Activated CD4-positive, alpha-beta T cell treated with anti-CD3 and anti-CD28 coated beads, Interleukin-2, amount 50 U/mL, for 16 hours (primary cell): ENCODE results near the gene CNBD2.
"Not testable (repeated sequence)": the region's sequence is repeated elsewhere in the genome, so short reads cannot be mapped to it uniquely, and the experiment has no call there.

Experiments
- DNase-seq: peaks from one replicate; pipeline ENCODE4 v3.0.0-alpha.2; 2020

The CNBD2 gene

DNA sequence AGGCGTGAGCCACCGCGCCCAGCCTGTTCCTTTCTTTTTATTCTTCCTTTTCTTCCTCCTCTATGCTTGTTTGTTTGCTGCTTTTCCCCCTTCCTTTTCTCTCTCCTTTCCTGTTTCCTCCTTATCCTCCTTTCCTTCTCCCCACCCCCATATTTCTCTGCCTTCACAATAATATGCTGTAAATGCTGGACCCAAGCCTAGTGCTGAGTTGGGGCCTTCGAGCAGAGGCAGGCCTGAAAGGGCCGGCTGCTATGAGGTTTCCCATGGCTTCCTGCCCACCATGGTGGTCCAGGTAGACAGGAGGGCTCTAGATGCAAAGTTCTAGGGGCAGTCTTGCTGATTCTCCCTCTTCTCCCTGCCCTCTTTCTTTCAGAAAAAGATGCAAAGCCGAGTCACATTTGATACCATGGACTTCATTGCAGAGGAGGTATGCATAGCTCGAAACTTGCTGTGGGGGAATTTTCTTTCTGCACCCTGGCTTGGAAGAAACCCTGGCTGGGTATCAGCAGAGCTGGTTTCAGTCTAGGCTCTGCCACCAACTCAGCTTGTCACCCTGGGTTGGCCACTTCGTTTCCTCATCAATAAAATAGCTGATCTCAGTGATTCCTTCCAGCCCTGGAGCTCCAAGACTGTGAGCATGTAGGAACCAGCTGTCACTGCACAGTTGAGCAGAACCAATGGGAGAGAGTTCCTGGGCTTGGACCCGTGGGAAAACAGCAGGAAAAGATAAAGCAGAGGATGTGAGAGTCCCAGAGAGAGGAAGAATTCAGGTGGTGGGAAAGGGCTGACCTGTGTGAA lies 7.4 kb downstream of the CNBD2 start:
- no peak for DNase-seq

DNA sequence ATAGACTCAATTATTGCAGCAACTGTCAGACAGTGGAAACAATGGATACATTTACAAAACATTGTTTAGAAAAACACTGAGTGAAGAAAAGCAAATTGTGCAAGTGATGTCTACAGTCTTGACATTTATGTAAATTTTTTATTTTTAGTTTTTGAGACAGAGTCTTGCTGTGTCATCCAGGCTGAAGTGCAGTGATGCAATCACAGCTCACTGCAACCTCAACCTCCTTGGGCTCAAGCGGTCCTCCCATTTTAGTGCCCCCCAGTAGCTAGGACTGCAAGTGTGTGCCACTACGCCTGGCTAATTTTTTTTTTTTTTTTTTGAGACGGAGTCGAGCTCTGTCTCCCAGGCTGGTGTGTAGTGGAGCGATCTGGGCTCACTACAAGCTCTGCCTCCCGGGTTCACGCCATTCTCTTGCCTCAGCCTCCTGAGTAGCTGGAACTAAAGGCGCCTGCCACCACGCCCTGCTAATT lies 9.7 kb downstream of the CNBD2 start:
- no peak for DNase-seq

DNA sequence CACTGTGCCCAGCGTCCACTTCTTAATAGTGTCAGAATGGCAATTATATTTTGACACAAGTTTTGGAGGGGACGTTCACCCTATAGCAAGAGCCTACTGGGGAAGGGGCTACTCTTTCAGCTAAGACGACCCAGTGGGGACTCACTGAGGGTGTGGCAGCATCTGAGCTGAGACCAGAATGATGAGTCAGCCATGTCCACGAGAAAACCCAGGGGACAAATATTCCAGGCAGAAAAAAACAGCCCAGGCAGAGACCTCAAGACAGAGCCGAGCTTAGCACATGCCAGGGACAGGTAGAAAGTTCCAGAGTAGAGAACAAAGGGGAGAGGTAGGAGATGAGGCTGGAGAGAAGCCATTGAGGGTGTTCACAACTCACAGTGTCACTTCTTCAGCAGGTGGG lies 11.2 kb downstream of the CNBD2 start:
- no peak for DNase-seq

DNA sequence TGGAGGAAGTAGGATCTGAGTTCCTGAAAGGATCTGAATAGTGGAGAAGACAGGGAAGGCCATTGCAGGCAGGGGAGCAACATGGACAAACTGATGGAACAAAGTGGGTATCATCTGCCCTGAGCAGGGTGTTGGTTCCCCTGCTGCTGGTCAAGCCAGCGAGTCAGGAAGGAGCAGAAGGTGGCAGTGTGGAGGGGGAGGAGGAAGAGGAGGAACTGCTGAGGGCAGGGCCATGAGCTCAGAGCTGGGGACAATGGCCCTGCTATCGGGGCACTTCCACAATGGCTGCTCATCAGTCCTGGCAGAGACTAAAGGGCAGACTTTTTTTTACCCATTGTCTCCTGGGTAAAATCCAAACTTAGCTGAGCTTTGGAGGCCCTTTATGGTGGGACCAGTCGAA lies 13.6 kb downstream of the CNBD2 start:
- DNase-seq: no peak

DNA sequence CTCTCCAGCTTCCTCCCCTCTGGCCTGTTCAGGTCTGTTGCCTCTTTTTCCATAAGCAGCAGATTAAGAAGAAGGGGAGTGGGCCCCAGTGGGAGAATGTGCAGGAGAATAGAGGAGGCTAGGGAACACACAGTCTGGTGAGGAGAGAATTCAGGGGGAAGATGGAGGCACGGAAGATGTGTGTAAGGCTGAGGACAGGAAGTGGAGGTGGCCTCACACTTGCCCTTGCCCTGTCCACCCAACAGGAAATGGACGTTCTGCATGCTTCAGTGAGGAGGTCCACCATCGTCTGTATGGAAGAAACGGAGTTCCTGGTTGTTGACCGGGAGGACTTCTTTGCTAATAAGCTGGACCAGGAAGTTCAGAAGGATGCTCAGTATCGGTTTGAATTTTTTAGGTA lies 16.0 kb downstream of the CNBD2 start:
- DNase-seq: no peak

DNA sequence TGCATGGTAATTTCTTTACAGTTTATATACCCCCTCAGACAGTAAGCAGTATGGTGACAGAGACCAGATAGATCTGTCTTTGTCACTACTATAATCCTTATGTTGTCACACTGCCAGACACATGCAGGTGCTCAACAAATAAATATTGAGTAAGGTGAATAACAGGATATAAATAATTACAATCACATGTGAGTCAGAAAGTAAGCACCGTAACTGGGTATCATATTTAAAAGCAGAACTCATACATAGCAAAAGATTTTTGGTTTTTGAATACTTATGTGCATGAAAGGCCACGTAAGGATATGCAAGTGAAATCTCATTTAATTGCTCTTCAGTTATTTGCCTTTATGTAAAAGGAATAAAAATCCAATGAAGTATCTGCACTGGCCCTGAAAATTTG lies 17.4 kb downstream of the CNBD2 start:
- no peak for DNase-seq

DNA sequence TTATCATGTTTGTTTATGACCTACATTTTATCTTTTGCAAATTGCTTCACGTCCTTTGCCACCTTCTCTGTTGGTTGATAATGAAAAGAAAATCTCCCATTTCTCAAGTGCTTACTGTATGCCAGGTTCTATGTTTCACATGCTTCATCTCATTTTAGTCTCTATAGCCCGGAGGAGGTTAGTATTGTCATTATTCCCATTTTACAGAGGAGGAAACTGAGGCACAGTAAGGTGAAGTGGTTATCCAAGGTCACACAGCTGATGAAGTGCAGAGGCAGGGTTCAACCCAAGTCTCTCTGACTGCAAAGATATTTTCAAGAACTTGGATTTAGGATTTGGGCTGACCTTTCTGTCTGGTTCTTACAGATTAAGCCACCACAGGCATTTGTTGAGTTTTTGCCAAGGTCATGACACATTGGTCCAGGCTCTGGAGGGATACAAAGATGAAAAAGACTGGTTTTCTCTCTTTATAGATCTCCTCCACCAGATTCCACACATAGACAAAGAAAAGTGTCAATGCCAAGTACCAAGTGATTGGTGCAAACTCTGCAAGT lies 20.6 kb downstream of the CNBD2 start:
- no peak for DNase-seq

DNA sequence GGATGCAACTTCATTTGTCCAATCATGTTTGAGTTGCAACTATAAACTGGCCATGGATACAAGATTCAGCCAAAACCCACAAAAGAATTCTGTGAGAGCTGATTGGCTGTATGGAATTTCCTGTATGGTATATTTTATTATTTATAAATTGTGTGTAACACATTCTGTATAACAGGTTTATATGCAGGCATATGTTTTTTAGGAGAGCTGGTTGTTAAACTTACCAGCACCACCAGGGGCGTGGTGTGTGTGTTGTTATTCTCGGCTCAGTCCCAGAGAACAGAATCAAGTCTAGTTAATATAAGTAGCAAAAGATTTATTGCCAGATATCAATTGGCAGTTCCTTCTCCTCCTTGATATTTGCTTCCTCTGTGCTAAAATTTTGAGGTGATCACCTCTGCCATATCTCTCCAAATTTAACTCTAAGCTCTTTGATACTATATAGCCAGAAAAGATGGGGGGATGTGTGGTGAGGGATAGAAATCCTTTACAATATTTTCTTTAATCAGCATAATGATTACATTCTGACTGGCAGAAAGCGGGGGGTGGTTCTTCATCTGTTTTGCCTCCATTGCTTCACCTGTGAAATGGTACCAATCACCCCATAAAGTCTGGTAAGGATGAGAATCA lies 22.9 kb downstream of the CNBD2 start:
- DNase-seq: peak; percentile 7

DNA sequence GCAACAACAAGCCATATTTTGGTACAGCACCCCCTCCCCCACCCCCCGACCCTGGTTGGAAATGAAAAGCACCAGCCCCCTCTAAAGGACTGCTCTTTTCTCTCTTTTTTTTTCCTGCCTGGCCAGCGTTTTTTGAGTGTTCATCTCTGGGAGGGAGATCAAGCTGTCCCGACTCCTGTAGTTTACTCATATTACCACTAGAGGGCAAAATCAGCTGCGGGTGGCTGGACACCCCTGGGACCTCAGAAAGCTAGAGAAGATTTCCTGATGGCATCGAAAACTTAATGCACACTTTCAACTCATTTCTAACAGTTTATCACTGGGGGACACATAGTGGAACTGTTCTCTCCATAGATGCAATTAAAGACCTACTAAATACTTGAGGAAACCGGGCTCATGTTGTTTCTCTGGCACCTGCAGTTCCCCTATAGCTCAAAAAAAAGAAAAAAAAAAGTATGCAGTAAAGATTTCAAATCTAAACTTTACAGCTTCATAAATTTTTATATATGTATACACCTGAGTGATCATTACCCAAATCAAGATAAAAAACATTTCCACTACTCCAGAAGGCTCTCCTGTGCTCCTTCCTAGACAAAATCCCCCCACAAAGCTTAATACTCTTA lies 24.4 kb downstream of the CNBD2 start:
- DNase-seq: peak; percentile 72

DNA sequence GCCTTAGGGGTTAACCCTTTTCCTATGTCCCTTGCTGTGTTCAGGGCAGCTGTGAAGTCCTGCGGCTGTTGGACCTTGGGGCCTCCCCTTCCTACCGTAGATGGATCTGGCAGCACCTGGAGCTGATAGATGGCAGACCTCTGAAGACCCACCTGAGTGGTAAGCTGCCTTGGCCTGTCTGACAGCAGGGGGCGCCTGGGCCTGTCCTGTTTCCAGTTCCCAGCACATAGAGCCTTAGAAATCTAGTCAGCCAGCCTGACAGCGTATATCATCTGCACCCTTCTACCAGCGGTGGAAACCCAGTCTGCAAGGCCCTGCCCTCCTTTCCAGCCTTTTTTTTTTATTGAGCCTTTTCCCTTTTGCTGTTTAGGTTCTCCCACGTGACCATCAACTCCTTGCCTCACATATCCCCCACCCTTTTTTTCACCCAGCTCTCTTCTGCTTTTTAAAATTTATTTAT lies 26.6 kb downstream of the CNBD2 start:
- DNase-seq: peak; percentile 75

DNA sequence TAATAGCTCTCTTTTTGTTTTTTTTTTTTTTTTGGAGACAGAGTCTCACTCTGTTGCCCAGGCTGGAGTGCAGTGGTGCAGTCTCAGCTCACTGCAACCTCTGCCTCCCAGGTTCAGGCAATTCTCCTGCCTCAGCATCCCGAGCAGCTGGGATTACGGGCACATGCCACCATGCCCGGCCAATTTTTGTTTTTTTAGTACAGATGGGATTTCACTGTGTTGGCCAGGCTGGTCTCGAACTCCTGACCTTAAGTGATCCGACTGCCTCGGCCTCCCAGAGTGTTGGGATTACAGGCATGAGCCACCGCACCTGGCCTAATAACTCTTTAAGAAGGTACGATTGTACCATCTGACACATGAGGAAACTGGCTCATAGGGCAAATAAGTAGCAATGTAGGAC lies 28.1 kb downstream of the CNBD2 start:
- DNase-seq: not testable (repeated sequence)

DNA sequence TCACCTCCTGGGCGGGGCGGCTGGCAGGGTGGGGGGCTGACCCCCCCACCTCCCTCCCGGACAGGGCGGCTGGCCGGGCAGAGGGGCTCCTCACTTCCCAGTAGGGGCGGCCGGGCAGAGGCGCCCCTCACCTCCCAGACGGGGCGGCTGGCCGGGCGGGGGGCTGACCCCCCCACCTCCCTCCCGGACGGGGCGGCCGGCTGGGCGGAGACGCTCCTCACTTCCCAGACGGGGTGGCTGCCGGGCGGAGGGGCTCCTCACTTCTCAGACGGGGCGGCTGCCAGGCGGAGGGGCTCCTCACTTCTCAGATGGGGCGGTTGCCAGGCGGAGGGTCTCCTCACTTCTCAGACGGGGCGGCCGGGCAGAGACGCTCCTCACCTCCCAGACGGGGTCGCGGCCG lies 32.9 kb downstream of the CNBD2 start:
- not testable (repeated sequence) for DNase-seq

DNA sequence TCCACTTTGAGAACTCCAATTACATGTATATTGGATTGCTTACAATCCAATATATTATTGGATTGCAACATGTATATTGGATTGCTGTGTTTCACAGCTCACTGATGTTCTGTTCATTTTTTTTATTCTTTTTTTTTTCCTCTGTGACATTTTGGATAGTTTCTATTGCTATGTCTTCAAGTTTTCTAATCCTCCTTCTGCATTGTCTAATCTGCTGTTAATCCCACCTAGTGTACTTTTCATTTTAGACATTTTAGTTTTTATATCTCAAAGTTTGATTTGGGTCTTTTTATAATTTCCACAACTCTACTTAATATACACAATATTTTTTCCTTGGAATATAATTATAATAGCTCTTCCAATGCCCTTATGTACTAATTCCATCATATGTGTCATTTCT lies 34.5 kb downstream of the CNBD2 start:
- DNase-seq: no peak

DNA sequence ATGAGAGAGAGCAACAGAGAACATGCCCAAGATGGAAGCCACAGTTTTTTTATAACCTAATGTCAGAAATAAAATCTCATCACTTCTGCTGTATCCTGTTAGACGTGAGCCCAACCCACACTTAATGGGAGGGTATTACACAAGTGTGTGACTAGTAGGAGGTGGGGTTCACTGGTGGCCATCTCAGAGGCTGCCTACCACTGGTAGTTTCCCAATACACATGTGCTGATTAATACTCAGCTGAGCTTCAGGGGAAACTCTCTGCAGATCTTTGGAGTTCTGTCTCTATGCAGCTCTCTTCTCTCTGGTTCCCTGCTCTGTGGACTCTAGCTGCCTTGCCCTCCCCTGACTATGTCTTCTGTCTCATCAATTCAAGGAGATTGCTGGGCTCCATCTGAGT lies 35.7 kb downstream of the CNBD2 start:
- DNase-seq: no peak

DNA sequence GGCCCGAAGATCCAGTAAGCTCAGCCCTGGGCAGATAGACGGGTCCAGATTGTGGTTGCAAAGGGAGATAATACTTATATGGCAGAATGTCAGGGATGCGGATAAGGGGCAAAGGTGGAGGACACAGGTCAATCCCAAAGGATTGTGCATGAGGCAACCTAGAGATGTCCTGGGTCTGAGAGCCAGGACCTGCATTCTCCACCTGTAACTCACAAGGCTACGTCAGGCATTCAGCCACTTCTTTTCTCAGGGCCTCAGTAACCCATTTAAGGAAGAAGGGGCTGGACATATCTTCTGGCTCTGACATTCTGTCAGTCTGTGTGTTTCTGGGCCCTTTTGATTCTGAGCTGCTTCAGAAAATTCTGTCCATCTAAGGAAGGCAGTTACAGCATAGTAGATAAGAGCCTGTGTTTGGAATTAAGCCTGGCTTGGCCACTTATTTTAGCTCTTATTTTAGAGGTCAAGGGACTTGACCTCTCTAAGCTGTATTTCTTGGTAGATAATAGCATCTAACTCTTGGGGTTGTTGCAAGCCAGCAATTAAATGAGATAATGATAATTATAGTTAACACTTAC lies 40.2 kb downstream of the CNBD2 start:
- DNase-seq: no peak

DNA sequence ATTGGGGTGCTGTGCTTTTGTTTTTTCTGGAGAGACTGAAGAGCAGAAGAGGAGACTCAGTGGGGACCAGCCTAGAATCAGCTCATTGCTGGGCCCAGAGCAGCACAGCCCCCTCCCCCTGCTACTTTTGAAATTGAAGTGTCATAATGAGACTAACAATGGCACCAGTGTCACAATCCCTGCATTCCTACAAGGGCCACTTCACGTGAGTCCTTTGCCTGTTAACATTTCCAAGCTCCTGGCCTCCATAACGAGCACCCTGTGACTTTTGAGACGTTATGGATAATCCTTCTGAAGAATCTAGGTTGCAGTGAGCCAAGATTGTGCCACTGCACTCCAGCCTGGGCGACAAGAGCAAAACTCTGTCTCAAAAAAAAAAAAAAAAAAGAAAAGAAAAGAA lies 41.7 kb downstream of the CNBD2 start:
- DNase-seq: no peak

DNA sequence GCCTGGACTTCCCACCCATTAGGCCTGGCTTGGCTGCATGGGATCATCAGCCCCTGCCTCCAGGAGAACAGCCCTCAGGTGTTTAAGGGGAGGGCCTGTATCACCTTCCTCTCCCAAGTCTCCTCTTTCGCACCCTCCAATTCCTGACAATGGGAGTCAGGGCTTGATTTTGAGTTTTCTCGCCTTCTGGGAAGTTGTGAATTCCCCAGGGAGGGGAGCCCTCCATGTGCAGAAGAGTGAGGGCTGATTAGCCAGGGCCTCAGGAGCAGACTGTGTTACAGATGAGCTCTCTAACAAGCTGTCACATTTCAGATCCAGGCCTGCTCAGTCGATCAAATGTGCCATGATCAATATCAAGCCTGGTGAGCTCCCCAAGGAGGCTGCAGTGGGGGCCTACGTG lies 42.4 kb downstream of the CNBD2 start:
- DNase-seq: no peak

DNA sequence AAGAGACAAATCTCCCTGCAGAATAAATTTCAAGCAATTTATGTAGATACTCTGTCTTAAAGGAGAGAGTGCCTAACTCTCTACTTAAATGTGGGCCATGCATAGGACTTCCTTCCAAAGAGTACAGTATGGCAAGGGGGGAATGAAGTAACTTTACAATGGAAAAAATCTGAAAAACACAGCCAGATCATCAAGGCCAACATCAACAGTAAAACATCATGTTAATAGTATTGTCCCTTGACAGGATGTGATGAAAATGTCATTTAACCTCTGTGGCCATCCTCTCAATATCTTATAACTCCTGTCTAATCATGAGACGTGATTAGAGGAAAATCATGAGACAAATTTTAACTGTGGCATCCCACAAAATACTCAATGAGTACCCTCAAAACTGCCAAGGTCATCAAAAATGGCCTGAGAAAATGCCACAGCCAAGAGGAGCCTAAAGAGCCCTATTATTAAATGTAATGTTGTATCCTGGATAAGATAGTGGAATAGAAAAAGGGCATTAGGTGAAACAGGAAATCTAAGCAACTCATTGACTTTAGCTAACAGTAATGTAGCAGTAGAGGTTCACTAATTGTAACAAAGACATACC lies 47.5 kb downstream of the CNBD2 start:
- no peak for DNase-seq

DNA sequence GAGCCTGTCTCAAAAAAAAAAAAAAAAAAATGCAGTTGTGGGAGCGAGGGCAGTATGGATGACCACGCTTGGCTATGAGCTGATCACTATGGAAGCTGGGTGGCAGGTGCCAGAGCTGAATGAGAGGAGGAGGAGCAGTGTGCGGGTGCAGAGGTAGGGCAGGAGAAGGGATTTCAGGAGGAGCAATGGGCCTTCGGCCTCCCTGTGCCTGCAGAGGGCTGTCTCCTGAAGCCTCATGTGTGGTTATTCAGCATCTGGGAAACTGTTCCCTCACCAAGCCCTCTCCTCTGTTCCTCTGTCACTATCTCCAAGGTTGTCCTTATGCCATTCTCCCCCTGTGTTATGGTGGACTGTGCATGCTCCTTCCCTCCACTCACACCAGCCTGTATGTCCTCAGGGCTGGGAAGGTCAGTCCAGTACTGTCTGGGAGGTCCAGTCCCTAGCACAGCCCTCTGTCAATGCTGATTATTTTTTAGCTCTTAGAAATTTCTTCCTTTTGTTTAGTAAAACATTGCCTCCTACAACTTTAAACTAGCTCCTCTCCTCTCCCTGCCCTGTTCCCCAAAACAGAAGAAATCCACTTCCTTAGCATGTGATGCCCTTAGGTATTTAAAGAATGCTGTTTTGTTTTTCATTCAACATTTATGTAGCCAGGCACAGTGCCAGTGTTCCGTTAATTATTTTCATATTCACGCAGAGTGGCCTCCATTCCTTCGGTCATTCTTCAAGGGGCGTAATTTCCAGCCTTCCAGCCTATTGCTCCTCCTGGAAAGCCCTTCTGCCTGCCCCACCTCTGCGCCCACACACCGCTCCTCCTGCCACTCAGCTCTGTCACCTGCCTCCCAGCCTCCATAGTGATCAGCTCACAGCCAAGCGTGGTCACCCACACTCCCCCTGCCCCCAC lies 48.9 kb downstream of the CNBD2 start:
- DNase-seq: no peak

DNA sequence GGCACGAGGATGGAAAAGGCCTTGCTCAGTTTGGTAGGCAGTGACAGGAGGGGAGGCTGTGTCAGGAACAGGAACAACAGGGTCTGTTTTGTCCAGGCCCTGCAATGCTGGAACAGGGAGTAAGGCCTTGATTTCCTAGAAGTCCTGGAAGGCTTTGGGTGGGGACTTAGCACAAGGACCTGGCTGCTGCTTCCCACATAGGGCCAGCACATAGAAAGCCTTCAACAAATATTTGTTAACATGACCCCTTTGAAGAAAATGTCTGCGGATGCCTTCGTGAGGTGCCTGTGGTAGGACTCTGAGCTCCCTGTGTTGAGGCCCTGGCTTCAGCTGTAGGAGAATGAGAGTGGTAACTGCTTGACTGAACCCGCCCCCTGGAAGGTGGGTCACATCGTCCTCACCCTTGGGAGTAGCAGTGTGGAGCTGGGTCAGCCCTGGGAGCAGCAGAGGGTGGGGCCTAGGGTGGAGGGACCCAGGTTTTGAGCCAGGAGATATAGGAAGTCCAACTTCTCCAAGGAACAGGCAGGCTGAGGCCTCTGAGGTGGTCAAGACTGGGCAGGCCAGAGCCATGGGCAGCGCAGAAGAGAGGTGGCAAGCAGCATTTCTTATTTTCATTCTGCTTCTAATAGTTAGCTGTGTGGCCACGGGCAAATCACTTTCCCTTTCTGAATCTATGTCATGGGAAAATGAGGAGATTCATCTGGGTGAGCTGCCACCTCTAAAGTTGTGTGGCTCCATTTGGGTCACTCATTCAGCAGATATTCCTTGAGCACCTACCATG lies 50.0 kb downstream of the CNBD2 start:
- no peak for DNase-seq

DNA sequence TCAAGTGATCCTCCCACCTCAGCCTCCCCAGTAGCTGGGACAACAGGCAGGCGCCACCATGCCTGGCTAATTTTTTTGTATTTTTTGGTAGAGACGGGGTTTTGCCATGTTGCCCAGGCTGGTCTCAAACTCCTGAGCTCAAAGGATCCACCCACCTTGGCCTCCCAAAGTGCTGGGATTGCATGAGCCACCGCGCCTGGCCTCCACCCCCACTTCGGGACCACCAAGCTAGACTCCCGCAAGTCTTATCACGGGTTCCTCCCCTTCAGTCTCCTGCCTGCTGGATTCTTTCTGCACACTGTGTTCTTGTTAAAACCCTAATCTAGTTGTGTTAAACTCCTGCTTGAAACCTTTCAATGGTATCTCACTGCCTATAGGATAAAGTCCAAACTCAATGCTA lies 57.7 kb downstream of the CNBD2 start:
- not testable (repeated sequence) for DNase-seq
